ENCODE measurements around the gene CAMP.
A peak's percentile ranks its signal among the peaks of the same experiment; 100 is the strongest.

The CAMP gene

DNA sequence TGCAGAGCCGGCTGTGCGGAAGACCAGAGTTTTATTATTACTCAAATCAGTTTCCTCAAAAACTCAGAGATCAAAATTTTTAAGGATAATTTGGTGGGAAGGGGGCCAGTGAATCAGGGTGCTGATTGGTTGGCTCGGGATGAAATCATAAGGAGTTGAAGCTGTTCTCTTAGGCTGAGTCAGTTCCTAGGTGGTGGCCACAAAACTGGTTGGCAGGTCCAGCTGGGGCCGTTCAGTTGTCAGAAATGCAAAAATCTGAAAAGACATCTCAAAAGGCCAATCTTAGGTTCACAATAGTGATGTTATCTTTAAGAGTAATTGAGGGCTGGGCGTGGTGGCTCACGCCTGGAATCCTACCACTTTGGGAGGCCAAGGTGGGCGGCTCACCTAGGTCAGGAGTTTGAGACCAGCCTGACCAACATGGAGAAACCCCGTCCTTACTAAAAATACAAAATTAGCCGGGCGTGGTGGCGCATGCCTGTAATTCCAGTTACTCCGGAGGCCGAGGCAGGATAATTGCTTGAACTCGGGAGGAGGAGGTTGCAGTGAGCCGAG, 15.3 kb downstream of the CAMP start:
- H3K27ac ChIP-seq: no peak overlapping the region

GRCh38 chr3:48240000-48240963, 17.0 kb downstream of the CAMP start:
- TF ChIP-seq ZFX (IDR thresholded peaks at IDR 0.05) (no peak), CTCF (conservative IDR thresholded peaks at IDR 0.05) (no peak)
- peak overlapping the region; percentile 73 for H3K27ac ChIP-seq

More for the DNA sequence above, 15.3 kb downstream of the CAMP start:
- no peak for TF ChIP-seq ZFX (IDR thresholded peaks at IDR 0.05)
- no peak for TF ChIP-seq CTCF (conservative IDR thresholded peaks at IDR 0.05)

DNA sequence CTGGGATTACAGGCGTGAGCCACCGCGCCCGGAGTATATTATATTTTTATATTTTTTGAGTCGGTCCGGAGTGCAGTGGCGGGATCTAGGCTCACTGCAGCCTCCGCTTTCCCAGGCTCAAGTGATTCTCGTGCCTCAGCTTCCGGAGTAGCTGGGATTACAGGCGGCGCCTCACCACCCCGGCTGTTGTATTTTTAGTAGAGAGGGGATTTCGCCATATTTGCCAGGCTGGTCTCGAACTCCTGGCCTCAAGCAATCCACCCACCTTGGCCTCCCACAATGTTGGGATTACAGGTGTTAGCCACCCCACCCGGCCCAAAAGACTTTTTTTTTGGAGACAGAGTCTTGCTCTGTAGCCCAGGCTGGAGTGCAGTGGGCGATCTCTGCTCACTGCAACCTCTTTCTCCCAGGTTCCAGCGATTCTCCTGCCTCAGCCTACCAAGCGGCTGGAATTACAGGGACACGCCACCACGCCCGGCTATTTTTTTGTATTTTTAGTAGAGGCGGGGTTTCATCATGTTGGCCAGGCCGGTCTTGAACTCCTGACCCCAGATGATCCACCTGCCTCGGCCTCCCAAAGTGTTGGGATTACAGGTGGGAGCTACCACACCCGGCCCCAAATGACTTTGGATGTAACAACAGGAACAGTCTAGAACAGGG, 18.6 kb downstream of the CAMP start:
- TF ChIP-seq CTCF (conservative IDR thresholded peaks at IDR 0.05) (no peak), ZFX (IDR thresholded peaks at IDR 0.05) (no peak)
- peak overlapping the region; percentile 73 for H3K27ac ChIP-seq

DNA sequence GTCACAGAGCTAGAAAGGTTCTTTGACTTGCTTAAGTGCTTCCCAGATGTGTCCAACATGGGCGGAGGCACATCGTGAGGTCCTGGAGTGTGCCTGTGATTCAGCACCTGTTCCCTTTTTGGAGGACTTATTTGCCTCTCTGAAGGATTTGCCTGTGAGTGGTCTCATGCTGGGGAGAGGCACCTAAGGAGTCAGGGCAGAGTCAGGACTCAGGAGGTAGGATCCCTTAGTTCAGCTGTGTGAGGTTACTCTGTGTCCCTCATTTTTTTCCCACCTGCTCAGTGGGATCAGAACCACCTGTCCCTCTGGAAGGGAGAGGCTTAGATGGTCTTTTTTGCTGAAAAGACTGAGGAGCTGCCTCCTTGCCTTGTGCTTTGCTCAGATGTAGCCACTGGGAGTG, 20.6 kb downstream of the CAMP start:
- no peak overlapping the region for H3K27ac ChIP-seq
- TF ChIP-seq CTCF (conservative IDR thresholded peaks at IDR 0.05): no peak
- TF ChIP-seq ZFX (IDR thresholded peaks at IDR 0.05): no peak

DNA sequence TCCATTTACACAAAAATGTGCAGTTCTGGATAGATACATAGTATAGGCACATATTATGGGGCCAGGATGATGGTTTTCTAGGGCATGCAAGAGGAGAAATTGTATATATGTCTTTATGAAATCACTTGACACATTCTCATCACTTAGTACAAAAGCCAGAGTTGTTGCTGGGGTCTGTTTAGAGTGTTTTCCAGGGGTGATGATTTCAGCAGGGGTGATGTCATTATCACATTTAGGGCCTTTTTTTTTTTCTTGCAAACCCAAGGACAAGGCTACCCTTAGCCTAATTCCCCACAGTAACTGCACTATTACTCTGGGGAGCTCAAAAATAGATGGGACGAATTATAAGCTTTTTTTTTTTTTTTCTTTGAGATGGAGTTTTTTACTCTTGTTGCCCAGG, 21.2 kb downstream of the CAMP start:
- TF ChIP-seq CTCF (conservative IDR thresholded peaks at IDR 0.05) (no peak), ZFX (IDR thresholded peaks at IDR 0.05) (no peak)
- H3K27ac ChIP-seq: no peak overlapping the region

DNA sequence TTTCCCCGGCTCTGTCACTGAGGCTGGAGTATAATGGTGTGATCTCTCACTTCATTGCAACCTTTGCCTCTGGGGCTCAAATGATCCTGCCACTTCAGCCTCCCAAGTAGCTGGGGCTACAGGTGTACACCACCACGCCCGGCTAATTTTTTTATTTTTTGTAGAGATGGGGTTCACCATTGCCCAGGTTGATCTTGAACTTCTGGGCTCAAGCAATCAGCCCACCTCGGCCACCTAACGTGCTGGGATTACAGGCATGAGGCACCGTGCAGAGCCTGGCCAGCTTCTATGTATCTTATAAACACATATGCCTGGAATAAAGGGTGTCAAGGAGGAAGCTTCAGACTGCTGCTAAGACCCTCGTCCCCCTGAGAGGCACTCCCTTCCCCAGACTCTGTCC, 21.8 kb downstream of the CAMP start:
- no peak for TF ChIP-seq CTCF (conservative IDR thresholded peaks at IDR 0.05)
- TF ChIP-seq ZFX (IDR thresholded peaks at IDR 0.05): no peak
- H3K27ac ChIP-seq: no peak overlapping the region

- no peak overlapping the region for H3K27ac ChIP-seq
Observed at GRCh38 chr3:48247401-48247811, 24.1 kb downstream of the CAMP start.

More at GRCh38 chr3:48247401-48247811, 24.1 kb downstream of the CAMP start:
- TF ChIP-seq ZFX (IDR thresholded peaks at IDR 0.05) (no peak), CTCF (conservative IDR thresholded peaks at IDR 0.05) (no peak)
